B cell (primary cell): ENCODE results near the gene PHRF1. TPM values are rescaled to one million over a fixed set of nuclear protein-coding genes. Genes with fewer than 3 reads are reported as not detected.

Source experiments
- ATAC-seq: fragments of 200-7000 bp; cut with Tn5 transposase; one replicate; pipeline ENCODE4 v1.10.0; 2021; ENCODE audit warnings: low read depth, mild to moderate bottlenecking, moderate number of reproducible peaks, moderate library complexity
- CTCF ChIA-PET: fragments of 350-600 bp; sonication (Branson Sonifier 250); formaldehyde crosslinking; loops from one replicate; lab custom pipeline; 2021; ENCODE audit warnings: antibody characterized with exemption, inconsistent platforms; lab: Charles Lee
- POLR2A ChIA-PET: fragments of 350-600 bp; sonication (Branson Sonifier 250); formaldehyde crosslinking; loops from one replicate; lab custom pipeline; 2021; ENCODE audit warnings: antibody characterized with exemption; lab: Charles Lee
- DNase-seq: peaks from one replicate; pipeline ENCODE4 v3.0.0; 2013
- H2AFZ ChIP-seq: 2 replicates; pipeline ENCODE4 v1.6.1; 2012; ENCODE audit warnings: mild to moderate bottlenecking, low read depth, low read length; ENCODE audit not compliant: insufficient read depth, poor library complexity, severe bottlenecking
- H3K27ac ChIP-seq, 2 donors: 1 replicate in 1 of 2; 2 replicates in 1 of 2; pipeline ENCODE4 v1.5.1; 2012 to 2013; ENCODE audit warnings: low read length in 2 of 2, mild to moderate bottlenecking in 2 of 2, moderate library complexity in 1 of 2
- H3K27me3 ChIP-seq, 4 experiments: fragments of 200-600 bp in 1 of 4; sonication (generic) in 1 of 4; replicated peaks in 1 of 4; 1 replicate in 2 of 4; 2 replicates in 2 of 4; pipeline versions ENCODE4 v1.6.1 to v1.7.0; 2013 to 2016; ENCODE audit warnings: low read length in 3 of 4, mild to moderate bottlenecking in 2 of 4, mixed read lengths in 1 of 4, moderate library complexity in 1 of 4; ENCODE audit not compliant: insufficient read depth in 4 of 4, control insufficient read depth in 3 of 4; ENCODE audit errors: control extremely low read depth in 1 of 4
- H3K36me3 ChIP-seq, 2 experiments: replicated peaks in 1 of 2; 1 replicate in 1 of 2; 2 replicates in 1 of 2; pipeline versions ENCODE4 v1.6.1 to v1.7.1; 2013; ENCODE audit warnings: low read length in 1 of 2; ENCODE audit not compliant: insufficient read depth in 2 of 2, control insufficient read depth in 1 of 2; ENCODE audit errors: control extremely low read depth in 1 of 2, extremely low read depth in 1 of 2
- H3K4me1 ChIP-seq, 2 donors: fragments of 200-600 bp in 1 of 2; sonication (generic) in 1 of 2; 1 replicate in 1 of 2; 2 replicates in 1 of 2; pipeline versions ENCODE4 v1.5.1 to v1.6.1; 2013 to 2017; ENCODE audit warnings: low read length in 2 of 2; ENCODE audit not compliant: control insufficient read depth in 2 of 2, insufficient read depth in 2 of 2
- H3K4me2 ChIP-seq: replicated peaks from 2 replicates; pipeline ENCODE3; 2012; ENCODE audit warnings: mild to moderate bottlenecking, low read depth, low read length; ENCODE audit not compliant: poor library complexity, severe bottlenecking
- H3K4me3 ChIP-seq, 5 experiments: fragments of 200-600 bp in 1 of 5; sonication (generic) in 1 of 5; 1 replicate in 3 of 5; 2 replicates in 2 of 5; pipeline versions ENCODE4 v1.5.1 to v1.7.0; 2011 to 2016; ENCODE audit warnings: low read length in 4 of 5, mild to moderate bottlenecking in 4 of 5, low read depth in 2 of 5, control low read depth in 1 of 5, moderate library complexity in 1 of 5; ENCODE audit not compliant: insufficient read depth in 1 of 5; ENCODE audit errors: control extremely low read depth in 1 of 5, extremely low read depth in 1 of 5
- H3K79me2 ChIP-seq: fragments of 200-600 bp; sonication (generic); one replicate; pipeline ENCODE4 v1.6.0; 2016; ENCODE audit warnings: low read length; ENCODE audit not compliant: control insufficient read depth, insufficient read depth
- H3K9ac ChIP-seq: fragments of 200-600 bp; sonication (generic); 2 replicates; pipeline ENCODE4 v1.6.1; 2017; ENCODE audit warnings: mild to moderate bottlenecking, low read length, moderate library complexity
- H3K9me3 ChIP-seq, 3 donors: one replicate each; pipeline versions ENCODE4 v1.6.1 to v1.7.1; 2013; ENCODE audit warnings: low read length in 2 of 3; ENCODE audit not compliant: control insufficient read depth in 2 of 3, insufficient read depth in 1 of 3; ENCODE audit errors: control extremely low read depth in 1 of 3
- H4K20me1 ChIP-seq: 2 replicates; pipeline ENCODE4 v1.6.0; 2012; ENCODE audit warnings: mild to moderate bottlenecking, low read length; ENCODE audit not compliant: insufficient read depth, control insufficient read depth, poor library complexity, severe bottlenecking
- H3K27ac Mint-ChIP-seq: one replicate; pipeline ENCODE4 v1.8.0; 2021; ENCODE audit warnings: mixed read lengths
- H3K27me3 Mint-ChIP-seq: one replicate; pipeline ENCODE4 v1.8.0; 2021; ENCODE audit warnings: mixed read lengths
- H3K4me1 Mint-ChIP-seq: one replicate; pipeline ENCODE4 v1.8.0; 2021; ENCODE audit warnings: mixed read lengths
- H3K4me3 Mint-ChIP-seq: one replicate; pipeline ENCODE4 v1.8.0; 2021; ENCODE audit warnings: mixed read lengths
- H3K9me3 Mint-ChIP-seq: one replicate; pipeline ENCODE4 v1.8.0; 2022; ENCODE audit warnings: mixed read lengths; ENCODE audit not compliant: insufficient read depth
- EZH2 ChIP-seq: IDR thresholded peaks from 2 replicates; pipeline ENCODE4 v1.6.1; 2012; ENCODE audit warnings: borderline replicate concordance, low read depth, mild to moderate bottlenecking, moderate library complexity, low read length; ENCODE audit not compliant: insufficient read depth, poor library complexity, severe bottlenecking
- WGBS: methylation state at CpG from one replicate; pipeline ENCODE4 v1.1.5; 2013; ENCODE audit warnings: missing lambda C conversion rate; ENCODE audit not compliant: insufficient coverage; 5-methylcytosine and 5-hydroxymethylcytosine counted together
- intact Hi-C: fragments of 100-400 bp; cut with micrococcal nuclease; formaldehyde crosslinking; loops from one replicate; pipeline ENCODE4 v1.10.0; 2022
- polyA plus RNA-seq: library from polyadenylated mRNA; depleted of rRNA; stranded (reverse); fragments of >200 nt; gene quantifications from 2 replicates; pipeline ENCODE4 v1.2.3, GENCODE V29; 2012
- total RNA-seq, 2 donors: library from RNA; stranded (reverse); fragments of 120-200 nt in 1 of 2; gene quantifications; 1 replicate in 1 of 2; 2 replicates in 1 of 2; pipeline versions ENCODE4 v1.2.3 to v1.2.4, GENCODE V29; 2013 to 2022
- TF ChIP-seq, protein P1 (sequence below): fragments of 200-600 bp; IDR thresholded peaks from one replicate; pipeline ENCODE4 v1.8.0; 2022; ENCODE audit warnings: antibody characterized with exemption, mild to moderate bottlenecking

The PHRF1 gene
- total and polyA plus RNA-seq, 2 donors (not counting 1 experiment from before 2014, with no cell fraction given): 22.3 to 57.9 TPM

DNA sequence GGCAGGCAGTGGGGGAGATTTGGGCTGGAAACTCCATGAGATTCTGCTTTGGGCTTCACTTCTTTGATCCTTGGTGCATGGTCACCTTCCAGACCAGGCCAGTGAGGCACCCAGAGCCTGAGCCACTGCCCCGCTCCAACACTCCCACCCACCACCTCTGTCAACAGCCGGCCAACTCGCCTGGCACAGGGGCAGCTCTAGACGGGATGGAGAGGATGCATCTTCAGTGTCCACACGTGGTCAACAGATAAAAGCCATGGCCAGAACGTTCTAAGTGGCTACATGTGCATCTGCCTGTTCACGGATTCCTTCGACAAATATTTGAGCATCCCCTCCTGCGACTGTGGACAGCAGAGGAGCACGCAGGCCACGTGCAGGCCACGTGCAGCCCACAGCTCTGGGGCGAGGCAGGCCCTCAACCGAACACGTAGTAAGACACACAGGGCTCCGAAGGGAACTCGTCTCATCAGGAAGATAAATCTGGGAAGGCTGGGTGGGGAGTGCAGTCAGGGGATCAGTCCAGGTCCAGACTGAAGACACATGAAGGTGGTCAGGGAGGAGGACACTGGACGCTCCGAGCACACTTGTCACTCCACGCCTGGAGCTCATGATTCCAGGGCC is 37.7 kb upstream of the PHRF1 start:
- TF ChIP-seq, protein P1, sequence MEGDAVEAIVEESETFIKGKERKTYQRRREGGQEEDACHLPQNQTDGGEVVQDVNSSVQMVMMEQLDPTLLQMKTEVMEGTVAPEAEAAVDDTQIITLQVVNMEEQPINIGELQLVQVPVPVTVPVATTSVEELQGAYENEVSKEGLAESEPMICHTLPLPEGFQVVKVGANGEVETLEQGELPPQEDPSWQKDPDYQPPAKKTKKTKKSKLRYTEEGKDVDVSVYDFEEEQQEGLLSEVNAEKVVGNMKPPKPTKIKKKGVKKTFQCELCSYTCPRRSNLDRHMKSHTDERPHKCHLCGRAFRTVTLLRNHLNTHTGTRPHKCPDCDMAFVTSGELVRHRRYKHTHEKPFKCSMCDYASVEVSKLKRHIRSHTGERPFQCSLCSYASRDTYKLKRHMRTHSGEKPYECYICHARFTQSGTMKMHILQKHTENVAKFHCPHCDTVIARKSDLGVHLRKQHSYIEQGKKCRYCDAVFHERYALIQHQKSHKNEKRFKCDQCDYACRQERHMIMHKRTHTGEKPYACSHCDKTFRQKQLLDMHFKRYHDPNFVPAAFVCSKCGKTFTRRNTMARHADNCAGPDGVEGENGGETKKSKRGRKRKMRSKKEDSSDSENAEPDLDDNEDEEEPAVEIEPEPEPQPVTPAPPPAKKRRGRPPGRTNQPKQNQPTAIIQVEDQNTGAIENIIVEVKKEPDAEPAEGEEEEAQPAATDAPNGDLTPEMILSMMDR: no peak
- no peak for TF ChIP-seq EZH2
- intact Hi-C loops: loop anchor here (5.0 kb wide), 4 partner anchors 184 to 769 kb away; partner anchors contain the start of genes BET1L, RIC8A, SLC25A22 and TOLLIP
- 93% methylated on average over 19 of the region's 20 CpGs for WGBS
- CTCF ChIA-PET: interaction anchor here (1.6 kb wide), 1 partner anchor 16 kb away, joined by 6 read pairs; no protein-coding TSS in a partner anchor
- H3K27me3 Mint-ChIP-seq: no peaks in the 10 kb centered on the region
- H3K4me1 Mint-ChIP-seq: peaks cover 22% of the 10 kb centered on the region
- peak overlapping the region; percentile 99 for H3K4me2 ChIP-seq
- H2AFZ ChIP-seq: no peak overlapping the region
- no peaks in the 10 kb centered on the region for H3K27me3 ChIP-seq
- no peaks in the 10 kb centered on the region for H3K9me3 Mint-ChIP-seq
- peak overlapping the region; percentile 97 for H3K4me3 Mint-ChIP-seq
- peaks cover 17 to 35% of the 10 kb centered on the region in 2 donors for H3K4me1 ChIP-seq
- H3K36me3 ChIP-seq: peaks cover 0 to 5% of the 10 kb centered on the region in 2 experiments
- ATAC-seq: no peak
- H3K9me3 ChIP-seq: no peaks in the 10 kb centered on the region
- H3K27ac ChIP-seq: peak overlapping the region in 1 of 2 donors; percentile 99
- H3K9ac ChIP-seq: no peak overlapping the region
- H4K20me1 ChIP-seq: peaks cover 13% of the 10 kb centered on the region
- DNase-seq: no peak
- POLR2A ChIA-PET: interaction anchor here (0.7 kb wide), 4 partner anchors 13 to 311 kb away, joined by 4 to 7 read pairs (median 4); partner anchors contain the start of gene PHRF1
- H3K4me3 ChIP-seq: no peak overlapping the region
- H3K79me2 ChIP-seq: peaks cover 47% of the 10 kb centered on the region
- H3K27ac Mint-ChIP-seq: peak overlapping the region; percentile 99

DNA sequence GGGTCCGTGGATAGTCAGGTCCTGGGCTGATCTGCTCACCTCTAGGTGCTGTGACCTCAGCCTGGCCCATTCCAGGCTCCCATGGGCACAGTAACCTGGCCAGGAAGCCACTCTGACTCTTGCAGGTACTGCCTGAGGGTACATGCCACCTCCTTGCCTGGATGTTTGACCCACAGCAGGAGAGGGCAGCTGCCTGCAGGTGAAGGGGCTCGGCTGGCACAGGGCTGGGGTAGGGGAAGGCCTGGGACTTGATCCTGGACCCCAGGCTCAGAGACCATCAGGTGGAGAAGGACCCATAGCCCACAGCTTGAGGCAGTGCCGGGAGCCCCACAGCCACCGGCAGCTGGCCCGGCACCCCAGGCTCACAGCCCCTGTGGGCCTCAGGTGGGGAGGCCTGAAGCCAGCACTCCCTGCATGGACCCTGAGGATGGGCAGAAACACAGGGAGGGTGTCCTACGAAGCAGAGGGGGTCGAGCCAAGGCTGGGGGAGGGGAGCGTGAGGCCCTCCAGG is 36.2 kb upstream of the PHRF1 start:
- Histone ChIP-seq H3K4me1 (peaks cover 12 to 25% of the 10 kb centered on the region in 2 donors), H3K79me2 (peaks cover 33% of the 10 kb centered on the region), H3K4me3 (no peak overlapping the region), H2AFZ (no peak overlapping the region), H4K20me1 (no peaks in the 10 kb centered on the region), H3K27ac (no peak overlapping the region), H3K4me2 (no peak overlapping the region), H3K27me3 (no peaks in the 10 kb centered on the region), H3K36me3 (peaks cover 0 to 2% of the 10 kb centered on the region in 2 experiments), H3K9me3 (no peaks in the 10 kb centered on the region), H3K9ac (no peak overlapping the region)
- intact Hi-C loops: loop anchor here (5.0 kb wide), 4 partner anchors 182 to 767 kb away; partner anchors contain the start of genes BET1L, RIC8A, SLC25A22 and TOLLIP
- 94% methylated on average over 5 of the region's 8 CpGs for WGBS
- TF ChIP-seq, protein P1: no peak
- no peak for TF ChIP-seq EZH2
- ChIA-PET POLR2A (interaction anchor here (0.5 kb wide), 1 partner anchor 385 kb away, joined by 3 read pairs; no protein-coding TSS in a partner anchor), CTCF (no interaction called here)
- H3K9me3 Mint-ChIP-seq: no peaks in the 10 kb centered on the region
- H3K4me3 Mint-ChIP-seq: no peak overlapping the region
- H3K27ac Mint-ChIP-seq: no peak overlapping the region
- H3K27me3 Mint-ChIP-seq: no peaks in the 10 kb centered on the region
- peaks cover 19% of the 10 kb centered on the region for H3K4me1 Mint-ChIP-seq
- DNase-seq (no peak), ATAC-seq (no peak)
